Epithelial cell of esophagus (primary cell): Measurements from ENCODE around the gene MVD.
A peak's percentile ranks its signal among the peaks of the same experiment; 100 is the strongest.

Source experiments
- DNase-seq: peaks from one replicate; pipeline ENCODE4 v3.0.0; 2010; ENCODE audit warnings: low read depth
- H3K4me3 ChIP-seq: 2 replicates; pipeline ENCODE4 v1.5.1; 2011; ENCODE audit warnings: mild to moderate bottlenecking, low read length, control low read depth
- CTCF ChIP-seq: IDR thresholded peaks from 2 replicates; pipeline ENCODE4 v1.5.1; 2011; ENCODE audit warnings: low read depth, mild to moderate bottlenecking, low read length, control low read depth, inconsistent platforms; ENCODE audit not compliant: insufficient read depth; ENCODE audit errors: missing control alignments

The MVD gene

DNA sequence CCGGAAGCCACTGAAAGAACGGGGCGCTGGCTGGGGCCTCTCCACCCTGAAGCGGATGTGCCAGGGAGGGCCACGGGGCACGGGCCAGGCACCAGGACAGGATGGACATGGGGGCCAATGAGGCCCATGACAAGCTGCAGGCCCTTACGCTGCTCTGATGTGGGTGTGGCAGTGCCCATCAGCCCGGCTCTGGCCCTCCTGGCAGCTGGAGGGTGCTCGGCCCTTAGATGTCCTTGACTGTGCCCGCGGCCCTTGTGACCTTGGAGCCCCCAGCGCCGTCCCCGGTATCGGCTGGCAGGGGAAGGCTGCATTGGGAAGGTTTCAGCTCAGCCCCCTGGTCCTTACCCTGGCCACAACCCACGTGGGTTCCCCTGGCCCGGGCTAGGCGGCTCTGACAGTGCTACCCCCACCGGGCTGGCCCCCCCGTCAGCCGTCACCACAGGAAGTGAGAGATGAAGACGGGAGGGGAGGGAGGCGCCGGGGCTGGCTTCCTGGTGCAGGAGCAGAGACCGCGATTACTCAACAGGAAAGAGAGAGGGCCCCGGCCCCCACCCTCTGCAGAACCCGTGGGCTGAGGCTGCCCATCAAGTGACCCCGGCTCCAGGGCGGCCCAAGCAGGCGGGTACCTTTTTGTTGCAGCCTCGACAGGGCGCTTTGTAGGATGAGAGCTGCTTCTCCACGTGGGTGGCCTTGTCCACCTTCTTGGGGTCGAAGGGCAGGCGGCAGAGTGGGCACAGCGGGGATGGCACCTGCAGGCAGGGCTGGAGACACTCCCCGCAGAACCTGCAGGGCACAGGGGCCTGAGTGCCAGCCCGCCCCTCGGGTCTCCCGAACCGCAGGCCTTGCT, 38.0 kb upstream of the MVD start:
- H3K4me3 ChIP-seq, result no peak overlapping the region

DNA sequence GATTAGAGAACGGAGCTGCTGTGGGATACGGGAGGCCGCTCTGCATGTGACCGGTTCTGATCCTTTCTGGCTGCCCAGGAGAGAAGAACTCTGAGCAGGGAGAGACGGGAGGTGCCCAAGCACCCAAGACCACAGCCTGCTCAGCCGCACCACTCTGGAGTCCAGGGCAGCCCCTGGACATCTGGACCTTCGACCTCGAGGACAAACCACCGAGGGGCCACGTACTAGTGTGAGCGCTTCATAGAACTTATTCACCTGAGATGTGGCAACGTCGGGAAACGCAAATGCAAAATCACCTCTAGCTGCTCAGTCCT, 37.4 kb upstream of the MVD start:
- DNase-seq, result no peak
- no peak overlapping the region for H3K4me3 ChIP-seq
- TF ChIP-seq CTCF, result no peak

More for the DNA sequence above, 38.0 kb upstream of the MVD start:
- TF ChIP-seq CTCF, result no peak
- peak; percentile 61 for DNase-seq

DNA sequence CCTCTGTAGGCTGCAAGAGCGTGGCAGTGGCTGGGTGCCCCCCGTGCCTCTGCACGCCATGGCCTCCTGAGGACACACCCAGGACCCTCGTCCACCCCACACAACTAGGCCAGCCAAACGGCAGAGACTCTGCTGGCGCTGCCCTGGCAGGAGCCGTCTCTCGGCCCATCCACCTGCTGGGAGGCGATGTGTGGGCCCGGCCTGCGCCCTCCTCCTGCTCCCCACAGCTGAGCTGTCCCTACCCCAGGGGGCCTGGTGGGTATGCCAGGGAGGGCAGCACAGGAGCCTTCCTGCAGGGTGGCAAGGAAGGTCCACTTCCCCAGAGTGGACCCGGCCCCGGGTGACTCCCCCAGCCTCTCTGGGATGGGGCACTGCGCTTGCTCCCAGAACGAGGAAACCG, 36.3 kb upstream of the MVD start:
- DNase-seq, result no peak
- no peak for TF ChIP-seq CTCF
- no peak overlapping the region for H3K4me3 ChIP-seq

GRCh38 chr16:88698646-88699045, 35.8 kb upstream of the MVD start:
- no peak overlapping the region for H3K4me3 ChIP-seq
- no peak for DNase-seq
- no peak for TF ChIP-seq CTCF

DNA sequence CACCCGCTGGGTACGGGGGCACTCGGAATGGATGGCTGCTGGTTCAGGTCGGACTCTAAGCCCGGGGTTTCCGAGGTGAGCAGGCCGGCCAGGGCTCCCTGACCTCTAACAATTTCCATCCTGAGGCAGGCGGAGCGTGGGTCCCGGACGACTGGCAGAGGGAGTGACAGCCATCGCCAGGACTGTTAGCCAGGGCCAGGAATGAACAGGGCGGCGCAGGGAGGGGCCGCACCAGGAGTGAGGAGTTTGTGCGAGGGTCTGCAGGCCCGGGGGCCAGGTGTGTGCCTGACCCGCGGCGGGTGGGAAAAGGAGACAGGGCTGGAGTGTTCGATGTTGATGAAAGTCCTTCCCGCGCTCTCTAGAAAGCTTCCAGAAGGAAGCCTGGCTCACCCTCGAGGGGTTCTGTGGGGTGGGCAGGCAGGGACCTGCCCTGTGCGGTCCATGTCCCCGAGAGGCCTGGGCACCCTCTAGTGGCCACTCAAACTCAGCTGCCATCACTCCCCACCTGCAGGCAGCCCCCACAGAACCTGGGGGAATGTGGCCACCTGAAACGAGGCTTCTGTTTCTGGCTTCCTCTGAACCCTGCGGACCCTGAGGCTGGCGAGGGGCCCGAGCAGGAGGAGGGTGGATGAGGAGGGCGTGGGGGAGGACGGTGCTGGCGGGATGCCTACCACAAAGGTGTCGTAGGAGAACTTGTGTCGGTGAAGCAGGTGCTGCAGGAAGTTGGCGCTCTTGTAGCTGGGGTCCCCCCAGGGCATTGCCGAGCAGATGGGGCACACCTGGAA, 35.1 kb upstream of the MVD start:
- TF ChIP-seq CTCF, result peak; percentile 44
- peak; percentile 33 for DNase-seq
- H3K4me3 ChIP-seq, result no peak overlapping the region

GRCh38 chr16:88697116-88697830, 34.4 kb upstream of the MVD start:
- no peak for DNase-seq
- no peak for TF ChIP-seq CTCF
- no peak overlapping the region for H3K4me3 ChIP-seq
